ENCODE results near the gene ACTR1B. TPM values are rescaled to one million over a fixed set of nuclear protein-coding genes. Genes with fewer than 3 reads are reported as not detected.

ACTR1B gene
- total RNA-seq, 1 experiment from 2014 or later: 33.8 TPM

DNA sequence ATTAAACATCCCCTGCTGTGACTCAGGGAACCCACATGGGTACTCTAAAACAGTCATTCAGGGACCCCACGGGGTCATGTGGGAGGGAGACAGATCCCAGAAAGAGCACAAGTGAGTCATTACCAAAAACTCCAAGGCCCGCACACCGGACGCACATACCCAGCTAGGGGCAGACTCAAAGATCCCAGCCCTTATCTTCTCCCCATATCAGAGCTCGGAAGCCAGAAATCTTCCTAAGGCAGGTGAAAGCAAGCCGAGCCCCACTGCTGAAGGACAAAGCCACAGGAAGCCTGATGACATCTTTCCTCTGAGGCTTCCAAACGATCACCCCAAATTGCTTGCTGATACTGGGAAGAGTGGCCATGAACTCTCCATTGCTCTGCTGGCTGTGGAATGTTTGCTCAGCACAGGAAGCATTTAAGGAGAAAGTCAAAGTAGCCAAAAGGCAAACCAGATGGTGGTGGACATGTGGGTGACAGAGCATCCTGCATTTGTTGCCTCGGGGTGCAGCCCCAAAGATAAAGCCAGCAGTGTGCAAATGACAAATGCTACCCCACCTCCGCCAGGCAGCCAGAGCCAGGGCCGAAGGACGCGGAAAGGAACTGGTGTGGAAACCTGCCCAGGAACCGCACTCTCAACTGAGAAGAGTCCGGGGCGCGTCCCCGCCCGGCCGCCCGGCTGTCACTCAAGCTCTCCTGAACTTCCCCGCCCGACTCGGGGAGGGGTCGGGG, 784 bp downstream of the ACTR1B start:
- DNase-seq: peak; percentile 76
- WGBS (ENCODE audit: extremely low coverage, insufficient read length, low lambda C conversion rate): no CpG with 5 or more reads among the region's 24 CpGs
- peaks cover 11 to 21% (median 13%) of the 10 kb centered on the region in 3 experiments for H3K36me3 Mint-ChIP-seq (ENCODE audit: insufficient read depth in 1 of 3, low read depth in 3 of 3)

More for the DNA sequence above, 784 bp downstream of the ACTR1B start:
- Histone ChIP-seq H3K9ac (ENCODE audit: extremely low read depth, insufficient read length, low read length) (peak overlapping the region; percentile 66), H3K27me3 (ENCODE audit: insufficient read depth, low read length) (no peaks in the 10 kb centered on the region), H4K8ac (replicated peaks; ENCODE audit: insufficient read length, low read depth, low read length) (no peak overlapping the region), H3K79me2 (ENCODE audit: insufficient read depth, low read length) (peaks cover 4% of the 10 kb centered on the region; the same call in 1 of the 2 replicates), H3K27ac (ENCODE audit: insufficient read length, low read depth, low read length) (no peak overlapping the region), H4K5ac (ENCODE audit: insufficient read length, low read depth, low read length) (no peak overlapping the region), H3K79me1 (ENCODE audit: insufficient read depth, low read depth, low read length, poor library complexity, severe bottlenecking) (peaks cover 4% of the 10 kb centered on the region), H3K23ac (ENCODE audit: insufficient read length, low read depth, low read length) (no peak overlapping the region), H2BK12ac (ENCODE audit: insufficient read length, low read depth, low read length) (no peak overlapping the region), H3K9me3 (ENCODE audit: control insufficient read depth, low read depth, low read length) (no peaks in the 10 kb centered on the region), H3K4ac (ENCODE audit: low read depth, low read length) (no peak overlapping the region), H2AFZ (ENCODE audit: low read length) (no peak overlapping the region), H3K4me1 (ENCODE audit: insufficient read depth, low read length) (no peaks in the 10 kb centered on the region; the same call in 1 of the 2 replicates), H3K18ac (ENCODE audit: insufficient read length, low read depth, low read length) (peak overlapping the region; percentile 5), H2BK20ac (ENCODE audit: low read depth, low read length, poor library complexity, severe bottlenecking) (no peak overlapping the region), H3T11ph (ENCODE audit: low read length) (no peak overlapping the region), H4K20me1 (ENCODE audit: control insufficient read depth, insufficient read depth, insufficient read length) (no peaks in the 10 kb centered on the region), H3K56ac (ENCODE audit: insufficient read length, low read depth, low read length) (no peak overlapping the region), H2BK5ac (ENCODE audit: insufficient read length, low read length) (no peak overlapping the region), H2AK5ac (ENCODE audit: insufficient read length, low read length) (no peak overlapping the region), H4K91ac (ENCODE audit: insufficient read length, low read depth, low read length) (no peak overlapping the region), H3K23me2 (ENCODE audit: insufficient read length, low read depth, low read length, poor library complexity, severe bottlenecking) (peaks cover 12% of the 10 kb centered on the region), H2BK15ac (ENCODE audit: low read depth, low read length) (no peak overlapping the region), H3K4me2 (ENCODE audit: insufficient read depth, insufficient read length, low read length) (peak overlapping the region; percentile 99), H2BK120ac (ENCODE audit: low read depth, low read length, poor library complexity, severe bottlenecking) (no peak overlapping the region), H3K14ac (ENCODE audit: insufficient read depth, low read length) (peak overlapping the region; percentile 77; the same call in 1 of the 2 replicates)
- Mint-ChIP-seq H3K4me3 (peak overlapping the region; percentile 90 to 92), H3K9me3 (no peaks in the 10 kb centered on the region; a peak in 1 of 5 replicates), H3K27me3 (ENCODE audit: low read depth) (no peaks in the 10 kb centered on the region), H3K27ac (peak overlapping the region; percentile 91 to 98 (median 97)), H3K4me1 (peaks cover 18 to 19% of the 10 kb centered on the region in 2 experiments)
- TF ChIP-seq, protein P1, sequence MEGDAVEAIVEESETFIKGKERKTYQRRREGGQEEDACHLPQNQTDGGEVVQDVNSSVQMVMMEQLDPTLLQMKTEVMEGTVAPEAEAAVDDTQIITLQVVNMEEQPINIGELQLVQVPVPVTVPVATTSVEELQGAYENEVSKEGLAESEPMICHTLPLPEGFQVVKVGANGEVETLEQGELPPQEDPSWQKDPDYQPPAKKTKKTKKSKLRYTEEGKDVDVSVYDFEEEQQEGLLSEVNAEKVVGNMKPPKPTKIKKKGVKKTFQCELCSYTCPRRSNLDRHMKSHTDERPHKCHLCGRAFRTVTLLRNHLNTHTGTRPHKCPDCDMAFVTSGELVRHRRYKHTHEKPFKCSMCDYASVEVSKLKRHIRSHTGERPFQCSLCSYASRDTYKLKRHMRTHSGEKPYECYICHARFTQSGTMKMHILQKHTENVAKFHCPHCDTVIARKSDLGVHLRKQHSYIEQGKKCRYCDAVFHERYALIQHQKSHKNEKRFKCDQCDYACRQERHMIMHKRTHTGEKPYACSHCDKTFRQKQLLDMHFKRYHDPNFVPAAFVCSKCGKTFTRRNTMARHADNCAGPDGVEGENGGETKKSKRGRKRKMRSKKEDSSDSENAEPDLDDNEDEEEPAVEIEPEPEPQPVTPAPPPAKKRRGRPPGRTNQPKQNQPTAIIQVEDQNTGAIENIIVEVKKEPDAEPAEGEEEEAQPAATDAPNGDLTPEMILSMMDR (conservative IDR thresholded peaks at IDR 0.05): no peak
